Liver (tissue), 9 donors: Measurements from ENCODE around the gene AATK. TPM values are rescaled to one million over a fixed set of nuclear protein-coding genes. Genes with fewer than 3 reads are reported as not detected.

Source experiments
- DNase-seq: peaks from one replicate; pipeline ENCODE4 v3.0.0-alpha.2; 2017; ENCODE audit warnings: low spot score
- H3K27ac ChIP-seq, 2 donors: one replicate each; pipeline ENCODE4 v1.7.0; 2013; ENCODE audit warnings: inconsistent platforms in 2 of 2, low read length in 2 of 2, control low read depth in 1 of 2, low read depth in 1 of 2, mild to moderate bottlenecking in 1 of 2
- H3K27me3 ChIP-seq, 4 donors: one replicate each; pipeline versions ENCODE4 v1.6.1 to v1.7.0; 2013; ENCODE audit warnings: low read length in 3 of 4, inconsistent platforms in 1 of 4, mild to moderate bottlenecking in 1 of 4, moderate library complexity in 1 of 4; ENCODE audit not compliant: control insufficient read depth in 4 of 4, insufficient read depth in 4 of 4
- H3K36me3 ChIP-seq, 4 donors: one replicate each; pipeline versions ENCODE4 v1.6.1 to v1.7.0; 2013; ENCODE audit warnings: low read length in 3 of 4, mild to moderate bottlenecking in 3 of 4, low read depth in 1 of 4, moderate library complexity in 1 of 4; ENCODE audit not compliant: control insufficient read depth in 4 of 4, insufficient read depth in 3 of 4
- H3K4me1 ChIP-seq, 4 donors: one replicate each; pipeline versions ENCODE4 v1.6.1 to v1.7.0; 2013; ENCODE audit warnings: low read length in 3 of 4, mild to moderate bottlenecking in 3 of 4, moderate library complexity in 1 of 4; ENCODE audit not compliant: control insufficient read depth in 4 of 4, insufficient read depth in 4 of 4
- H3K4me3 ChIP-seq, 3 donors: one replicate each; pipeline versions ENCODE4 v1.6.1 to v1.7.0; 2013; ENCODE audit warnings: low read length in 3 of 3, control low read depth in 1 of 3, low read depth in 1 of 3, mild to moderate bottlenecking in 1 of 3
- H3K9ac ChIP-seq, 2 donors: one replicate each; pipeline ENCODE4 v1.7.0; 2013; ENCODE audit warnings: low read length in 2 of 2, mild to moderate bottlenecking in 2 of 2, moderate library complexity in 2 of 2, control low read depth in 1 of 2, low read depth in 1 of 2
- H3K9me3 ChIP-seq, 4 donors: one replicate each; pipeline versions ENCODE4 v1.6.1 to v1.7.0; 2013; ENCODE audit warnings: low read length in 3 of 4; ENCODE audit not compliant: control insufficient read depth in 4 of 4
- ATF3 ChIP-seq: IDR thresholded peaks from 2 replicates; pipeline ENCODE4 v1.6.1; 2016; ENCODE audit warnings: antibody characterized with exemption
- EGR1 ChIP-seq, 2 donors: IDR thresholded peaks; 2 replicates each; pipeline ENCODE4 v1.6.1; 2016 to 2018; ENCODE audit warnings: antibody characterized with exemption in 2 of 2, low read depth in 2 of 2
- FOXA2 ChIP-seq: IDR thresholded peaks from 2 replicates; pipeline ENCODE4 v1.6.1; 2016; ENCODE audit warnings: antibody characterized with exemption
- GABPA ChIP-seq, 2 donors: IDR thresholded peaks in 1 of 2; conservative IDR thresholded peaks in 1 of 2; 2 replicates each; pipeline ENCODE4 v1.6.1; 2016; ENCODE audit warnings: antibody characterized with exemption in 2 of 2, mild to moderate bottlenecking in 1 of 2, moderate library complexity in 1 of 2
- HNF4A ChIP-seq, 2 donors: conservative IDR thresholded peaks; 2 replicates each; pipeline ENCODE4 v1.6.1; 2016; ENCODE audit warnings: antibody characterized with exemption in 2 of 2, mild to moderate bottlenecking in 2 of 2
- HNF4G ChIP-seq: IDR thresholded peaks from 2 replicates; pipeline ENCODE4 v1.6.1; 2016; ENCODE audit warnings: antibody characterized with exemption
- JUND ChIP-seq, 2 donors: IDR thresholded peaks; 2 replicates each; pipeline ENCODE4 v1.6.1; 2016; ENCODE audit warnings: antibody characterized with exemption in 2 of 2
- NR2F2 ChIP-seq: IDR thresholded peaks from 2 replicates; pipeline ENCODE4 v1.6.1; 2016; ENCODE audit warnings: antibody characterized with exemption
- RAD21 ChIP-seq, 2 donors: IDR thresholded peaks; 2 replicates each; pipeline ENCODE4 v1.6.1; 2016; ENCODE audit warnings: antibody characterized with exemption in 2 of 2, mild to moderate bottlenecking in 2 of 2
- REST ChIP-seq: IDR thresholded peaks from 2 replicates; pipeline ENCODE4 v1.6.1; 2016; ENCODE audit warnings: antibody characterized with exemption, mild to moderate bottlenecking
- RXRA ChIP-seq, 2 donors: IDR thresholded peaks; 2 replicates each; pipeline ENCODE4 v1.6.1; 2017 to 2018; ENCODE audit warnings: antibody characterized with exemption in 2 of 2, mild to moderate bottlenecking in 1 of 2
- SP1 ChIP-seq: IDR thresholded peaks from 2 replicates; pipeline ENCODE4 v1.6.1; 2018; ENCODE audit warnings: antibody characterized with exemption, mild to moderate bottlenecking
- YY1 ChIP-seq: IDR thresholded peaks from 2 replicates; pipeline ENCODE4 v1.6.1; 2016; ENCODE audit warnings: antibody characterized with exemption, mild to moderate bottlenecking
- ZBTB33 ChIP-seq: IDR thresholded peaks from 2 replicates; pipeline ENCODE4 v1.6.1; 2016; ENCODE audit warnings: antibody characterized with exemption
- WGBS: extraction: QIAGEN DNeasy Blood & Tissue Kit; methylation state at CpG from one replicate; pipeline ENCODE4 v1.1.7; 2013; 5-methylcytosine and 5-hydroxymethylcytosine counted together
- polyA plus RNA-seq, 2 donors: library from polyadenylated mRNA; stranded (reverse) in 1 of 2; unstranded in 1 of 2; fragments of 200-250 nt in 1 of 2; fragments of >200 nt in 1 of 2; fragmentation: Nextera tagmentation in 1 of 2; extraction: Ambion mirVana in 1 of 2; gene quantifications; one replicate each; pipeline versions ENCODE4 v1.2.1 to v1.2.3, GENCODE V29; 2013 to 2015
- total RNA-seq, 2 donors: library from RNA; depleted of rRNA; stranded (reverse); fragments of >200 nt; gene quantifications; one replicate each; pipeline ENCODE4 v1.2.3, GENCODE V29; 2014
- TF ChIP-seq, protein P1 (sequence below): fragments of 150-350 bp; IDR thresholded peaks from 2 replicates; pipeline ENCODE4 v1.5.1; 2017; ENCODE audit warnings: improper control_type of control experiment, low read depth, low read length; ENCODE audit not compliant: missing input control
- donor health status: healthy.
- donor health status: healthy.
- donor health status: healthy.
- donor health status: healthy.
- donor health status: healthy.

The AATK gene
- total and polyA plus RNA-seq, 4 donors, result 0.24 to 2.3 (median 0.62) TPM

- Histone ChIP-seq H3K36me3 (no peaks in the 10 kb centered on the region), H3K27me3 (no peaks in the 10 kb centered on the region), H3K9me3 (no peaks in the 10 kb centered on the region), H3K4me3 (peak overlapping the region in 1 of 3 donors; percentile 16), H3K27ac (no peak overlapping the region), H3K4me1 (peaks cover 0 to 4% (median 1%) of the 10 kb centered on the region in 4 donors), H3K9ac (no peak overlapping the region)
- DNase-seq, result no peak
- 53% methylated on average over 28 of the region's 28 CpGs for WGBS
- no peak for TF ChIP-seq RXRA (IDR thresholded peaks at IDR 0.05)
- no peak for TF ChIP-seq EGR1 (IDR thresholded peaks at IDR 0.05; ENCODE audit: low read depth in 2 of 2)
- no peak for TF ChIP-seq ZBTB33
- no peak for TF ChIP-seq REST
- no peak for TF ChIP-seq HNF4A (conservative IDR thresholded peaks at IDR 0.05)
These were observed 5.7 kb downstream of the AATK start for GRCh38 chr17:81160306-81160705.

DNA sequence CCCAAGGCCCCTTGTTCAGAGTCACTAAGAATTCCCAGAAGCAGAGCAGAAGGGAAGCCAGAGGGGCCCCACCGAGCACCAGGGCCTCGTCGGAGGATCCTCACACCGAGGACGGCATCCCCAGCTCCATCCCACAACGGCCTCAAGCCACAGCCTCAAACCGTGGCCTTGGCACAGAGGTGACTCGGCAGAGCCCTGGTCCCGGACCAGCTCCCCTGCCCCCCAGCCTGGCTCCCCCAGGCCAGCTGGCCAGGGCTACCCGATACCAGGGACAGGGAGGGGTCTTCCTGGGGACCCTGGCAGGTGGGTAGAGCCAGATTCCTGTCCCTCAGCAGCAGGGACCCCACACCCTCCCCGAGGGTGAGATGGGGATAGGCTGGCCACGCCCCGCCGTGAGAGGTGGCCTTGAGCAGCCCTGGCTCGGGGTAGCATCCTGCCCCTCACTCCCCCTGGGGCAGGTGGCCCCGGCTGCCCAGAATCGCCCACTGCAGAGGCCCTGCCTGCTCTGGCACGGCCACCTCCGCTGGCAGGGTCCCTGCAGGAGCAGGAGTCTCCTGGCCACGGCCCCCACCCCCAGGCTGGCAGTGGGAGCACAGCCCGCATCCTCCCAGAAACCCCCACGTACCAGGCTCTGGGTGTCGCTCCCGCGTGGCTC is 6.3 kb downstream of the AATK start:
- TF ChIP-seq HNF4A (conservative IDR thresholded peaks at IDR 0.05) (no peak), RXRA (IDR thresholded peaks at IDR 0.05) (no peak)
- Histone ChIP-seq H3K9me3 (no peaks in the 10 kb centered on the region), H3K27ac (no peak overlapping the region), H3K9ac (no peak overlapping the region), H3K4me3 (peak overlapping the region in 1 of 3 donors; percentile 16), H3K4me1 (peaks cover 0 to 2% (median 1%) of the 10 kb centered on the region in 4 donors), H3K27me3 (no peaks in the 10 kb centered on the region), H3K36me3 (no peaks in the 10 kb centered on the region)
- 71% methylated on average over 25 of the region's 25 CpGs for whole genome bisulfite sequencing
- DNase-seq, result no peak

DNA sequence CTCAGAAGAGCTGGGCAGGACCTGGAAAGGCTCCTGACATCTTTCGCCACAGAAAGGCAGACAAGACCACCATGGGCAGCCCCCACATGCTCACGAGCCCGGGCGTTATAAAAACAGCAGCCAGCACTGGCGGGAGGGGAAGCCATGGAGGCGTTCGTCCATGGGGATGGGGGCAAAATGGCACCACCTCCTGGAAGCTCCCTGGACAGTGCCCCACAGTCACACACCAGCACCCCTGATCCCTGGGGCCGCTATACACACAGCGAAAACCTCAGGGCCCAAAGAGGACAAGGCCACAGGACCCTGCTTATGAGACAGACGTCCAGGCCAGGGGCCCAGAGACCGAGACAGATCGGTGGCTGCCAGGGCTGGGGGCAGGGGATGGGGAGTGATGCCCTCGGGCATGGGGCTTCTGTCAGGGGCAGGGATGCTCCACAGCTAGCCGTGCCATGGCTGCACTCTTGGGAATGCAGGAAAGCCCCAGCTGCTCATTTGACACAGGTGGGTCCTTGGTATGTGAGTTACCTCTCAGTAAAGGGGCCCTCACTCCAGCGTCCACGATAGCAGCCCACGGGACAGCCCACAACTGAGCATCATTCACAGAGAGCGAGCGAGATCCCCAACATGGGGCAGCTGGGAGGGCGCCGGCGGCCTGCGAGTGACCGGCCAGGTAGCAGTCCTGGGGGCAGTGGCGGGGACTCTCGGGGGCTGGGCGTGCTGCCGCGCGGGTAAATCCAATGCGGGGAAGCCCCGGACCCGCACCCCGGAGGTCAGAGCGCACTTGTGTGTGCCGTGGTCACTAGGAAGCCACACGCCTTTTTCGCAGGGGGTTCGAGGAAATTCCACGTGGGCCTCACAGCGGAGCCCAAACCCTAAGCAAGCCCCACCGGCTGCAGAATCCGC is 7.1 kb downstream of the AATK start:
- Histone ChIP-seq H3K27me3 (no peaks in the 10 kb centered on the region), H3K4me3 (no peak overlapping the region), H3K4me1 (peaks cover 0 to 2% (median 1%) of the 10 kb centered on the region in 4 donors), H3K27ac (no peak overlapping the region), H3K9me3 (no peaks in the 10 kb centered on the region), H3K9ac (no peak overlapping the region), H3K36me3 (no peaks in the 10 kb centered on the region)
- TF ChIP-seq GABPA (IDR thresholded peaks at IDR 0.05 in 1 of 2, conservative IDR thresholded peaks at IDR 0.05 in 1 of 2) (no peak), HNF4A (conservative IDR thresholded peaks at IDR 0.05) (no peak), SP1 (no peak), FOXA2 (no peak), ZBTB33 (no peak), JUND (IDR thresholded peaks at IDR 0.05) (no peak), ATF3 (no peak), YY1 (no peak), EGR1 (IDR thresholded peaks at IDR 0.05; ENCODE audit: low read depth in 2 of 2) (no peak), NR2F2 (no peak), RAD21 (IDR thresholded peaks at IDR 0.05) (no peak), HNF4G (no peak)
- TF ChIP-seq, protein P1, sequence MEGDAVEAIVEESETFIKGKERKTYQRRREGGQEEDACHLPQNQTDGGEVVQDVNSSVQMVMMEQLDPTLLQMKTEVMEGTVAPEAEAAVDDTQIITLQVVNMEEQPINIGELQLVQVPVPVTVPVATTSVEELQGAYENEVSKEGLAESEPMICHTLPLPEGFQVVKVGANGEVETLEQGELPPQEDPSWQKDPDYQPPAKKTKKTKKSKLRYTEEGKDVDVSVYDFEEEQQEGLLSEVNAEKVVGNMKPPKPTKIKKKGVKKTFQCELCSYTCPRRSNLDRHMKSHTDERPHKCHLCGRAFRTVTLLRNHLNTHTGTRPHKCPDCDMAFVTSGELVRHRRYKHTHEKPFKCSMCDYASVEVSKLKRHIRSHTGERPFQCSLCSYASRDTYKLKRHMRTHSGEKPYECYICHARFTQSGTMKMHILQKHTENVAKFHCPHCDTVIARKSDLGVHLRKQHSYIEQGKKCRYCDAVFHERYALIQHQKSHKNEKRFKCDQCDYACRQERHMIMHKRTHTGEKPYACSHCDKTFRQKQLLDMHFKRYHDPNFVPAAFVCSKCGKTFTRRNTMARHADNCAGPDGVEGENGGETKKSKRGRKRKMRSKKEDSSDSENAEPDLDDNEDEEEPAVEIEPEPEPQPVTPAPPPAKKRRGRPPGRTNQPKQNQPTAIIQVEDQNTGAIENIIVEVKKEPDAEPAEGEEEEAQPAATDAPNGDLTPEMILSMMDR, result no peak
- 94% methylated on average over 43 of the region's 43 CpGs for WGBS
- DNase-seq, result no peak
